Right renal pelvis (tissue), 4 donors: ENCODE data around the gene ERLEC1. TPM values are rescaled to one million over a fixed set of nuclear protein-coding genes. Genes with fewer than 3 reads are reported as not detected.
"Not testable (repeated sequence)": the region's sequence is repeated elsewhere in the genome, so short reads cannot be mapped to it uniquely, and the experiment has no call there.

Experiments used
- DNase-seq, 4 donors: peaks; one replicate each; pipeline ENCODE4 v3.0.0-alpha.2; 2013; ENCODE audit warnings: low read depth in 4 of 4, low spot score in 3 of 4, missing footprints in 1 of 4
- polyA plus RNA-seq, 4 donors: library from polyadenylated mRNA; unstranded; fragments of 120-200 nt; gene quantifications; one replicate each; pipeline ENCODE4 v1.2.1, GENCODE V29; 2013; ENCODE audit not compliant: insufficient read length in 4 of 4

The ERLEC1 gene
- polyA plus RNA-seq, 4 donors = 71.0 to 84.5 (median 80.4) TPM

DNA sequence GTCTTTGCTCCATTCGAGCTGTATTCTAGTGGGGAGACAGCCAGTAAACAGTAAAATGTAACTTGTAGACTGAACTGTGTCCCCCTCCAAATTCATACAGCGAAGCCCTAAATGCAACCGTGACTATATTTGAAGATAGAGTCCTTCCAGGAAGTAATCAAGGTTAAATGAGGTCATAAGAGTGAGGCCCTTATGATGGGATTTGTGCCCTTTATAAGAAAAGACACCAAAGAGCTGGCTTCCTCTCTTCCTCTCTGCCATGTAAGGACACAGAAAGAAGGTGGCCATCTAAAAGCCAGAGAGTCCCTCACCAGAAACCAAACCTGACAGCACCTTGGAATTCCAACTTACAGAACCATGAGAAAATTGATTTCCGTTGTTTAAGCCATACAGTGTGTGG is 41.5 kb downstream of the ERLEC1 start:
- DNase-seq = no peak

DNA sequence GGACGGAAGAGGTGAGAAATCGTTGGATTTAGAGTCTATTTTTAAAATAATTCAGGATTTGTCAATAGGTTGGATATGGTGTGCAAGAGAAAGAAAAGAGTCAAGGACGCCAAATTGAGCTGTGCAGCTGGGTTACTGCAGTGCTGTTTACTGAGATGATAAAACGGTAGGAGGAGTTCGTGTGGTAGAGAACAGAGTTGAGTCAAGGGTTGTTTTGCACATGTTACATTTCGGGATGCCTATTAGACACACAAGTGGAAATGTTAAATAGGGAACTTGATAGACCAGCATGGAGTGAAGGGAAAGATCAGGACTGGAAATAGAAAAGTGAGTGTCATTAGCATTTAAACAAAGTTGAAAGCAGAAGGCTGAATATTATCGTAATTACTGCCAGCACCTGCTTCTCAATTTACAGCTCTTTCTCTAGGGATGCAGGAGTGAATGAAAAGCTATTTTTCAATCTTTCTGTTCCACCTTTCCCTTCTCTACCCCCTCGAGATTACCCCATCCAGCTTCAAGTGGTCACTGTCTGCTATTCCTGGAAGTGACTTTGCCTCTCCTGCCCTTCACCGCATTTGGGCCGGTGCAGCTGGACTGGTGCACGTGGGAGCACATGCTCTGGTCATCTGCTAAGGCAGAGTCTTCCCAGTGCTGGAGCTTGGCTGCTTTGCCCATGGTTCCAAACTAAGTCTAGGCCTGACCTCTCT is 42.6 kb downstream of the ERLEC1 start:
- no peak for DNase-seq

DNA sequence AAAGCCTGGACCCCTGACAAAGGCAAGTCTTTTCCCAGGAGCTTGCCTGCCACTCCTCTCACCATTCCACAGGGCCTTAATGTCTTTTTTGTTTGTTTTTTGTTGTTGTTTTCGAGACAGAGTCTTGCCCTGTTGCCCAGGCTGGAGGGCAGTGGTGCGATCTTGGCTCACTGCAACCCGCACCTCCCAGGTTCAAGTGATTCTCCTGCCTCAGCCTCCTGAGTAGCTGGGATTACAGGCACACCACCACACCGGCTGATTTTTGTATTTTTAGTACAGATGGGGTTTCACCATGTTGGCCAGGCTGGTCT is 43.1 kb downstream of the ERLEC1 start:
- not testable (repeated sequence) for DNase-seq

DNA sequence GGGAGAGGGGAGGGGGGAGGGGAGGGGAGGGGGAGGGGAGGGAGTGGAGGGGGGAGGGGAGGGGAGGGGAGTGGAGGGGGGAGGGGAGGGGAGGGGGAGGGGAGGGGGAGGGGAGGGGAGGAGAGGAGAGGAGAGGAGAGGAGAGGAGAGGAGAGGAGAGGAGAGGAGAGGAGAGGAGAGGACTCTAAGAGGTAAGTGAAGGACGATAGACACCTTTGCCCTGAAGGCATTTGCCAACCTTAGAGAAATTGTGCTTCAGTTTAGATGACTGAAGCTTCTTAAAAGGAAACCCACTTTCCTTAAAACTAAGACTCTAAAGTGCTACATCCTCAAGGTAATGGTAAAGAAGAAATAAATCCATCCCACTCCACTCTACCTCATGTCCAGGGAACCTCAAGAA is 53.7 kb downstream of the ERLEC1 start:
- no peak for DNase-seq

DNA sequence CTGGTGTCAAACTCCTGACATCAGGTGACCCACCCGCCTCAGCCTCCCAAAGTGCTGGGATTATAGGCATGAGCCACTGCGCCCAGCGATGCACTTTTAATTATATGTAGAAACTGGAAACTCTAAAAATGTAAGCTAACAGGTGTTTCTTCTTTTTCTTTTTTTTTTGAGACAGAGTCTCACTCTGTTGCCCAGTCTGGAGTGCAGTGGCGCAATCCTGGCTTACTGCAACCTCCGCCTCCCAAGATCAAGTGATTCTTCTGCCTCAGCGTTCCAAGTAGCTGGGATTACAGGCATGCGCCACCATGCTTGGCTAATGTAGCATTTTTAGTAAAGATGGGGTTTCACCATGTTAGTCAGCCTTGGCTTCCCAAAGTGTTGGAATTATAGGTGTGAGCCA is 54.8 kb downstream of the ERLEC1 start:
- DNase-seq = not testable (repeated sequence)

DNA sequence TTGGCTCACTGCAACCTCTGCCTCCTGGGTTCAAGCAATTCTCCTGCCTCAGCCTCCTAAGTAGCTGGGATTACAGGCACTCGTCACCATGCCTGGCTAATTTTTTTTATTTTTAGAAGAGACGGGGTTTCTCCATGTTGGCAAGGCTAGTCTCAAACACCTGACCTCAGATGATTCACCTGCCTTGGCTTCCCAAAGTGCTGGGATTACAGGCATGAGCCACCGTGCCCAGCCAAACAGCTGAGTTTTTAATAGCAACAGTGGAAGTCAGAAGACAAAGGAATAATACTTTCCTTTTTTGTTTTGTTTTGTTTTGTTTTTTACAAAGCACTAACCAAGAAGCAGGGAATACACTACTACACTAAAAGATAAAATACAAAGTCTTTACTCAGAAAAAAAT is 56.0 kb downstream of the ERLEC1 start:
- no peak for DNase-seq

DNA sequence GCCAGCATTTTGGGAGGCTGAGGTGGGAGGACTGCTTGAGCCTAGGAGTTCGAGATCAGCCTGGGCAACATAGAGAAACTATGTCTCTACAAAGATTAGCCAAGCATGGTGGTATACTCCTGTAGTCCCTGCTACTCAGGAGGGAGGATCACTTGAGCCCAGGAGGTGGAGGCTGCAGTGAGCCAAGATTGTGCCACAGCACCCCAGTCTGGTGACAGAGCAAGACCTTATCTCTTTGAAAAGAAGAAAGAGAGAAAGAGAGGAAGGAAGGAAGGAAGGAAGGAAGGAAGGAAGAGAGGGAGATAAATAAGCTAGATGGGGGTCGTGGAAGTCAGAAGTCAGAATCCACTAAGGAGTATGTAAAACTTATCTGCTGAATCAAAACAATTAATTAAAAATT is 56.8 kb downstream of the ERLEC1 start:
- no peak for DNase-seq

DNA sequence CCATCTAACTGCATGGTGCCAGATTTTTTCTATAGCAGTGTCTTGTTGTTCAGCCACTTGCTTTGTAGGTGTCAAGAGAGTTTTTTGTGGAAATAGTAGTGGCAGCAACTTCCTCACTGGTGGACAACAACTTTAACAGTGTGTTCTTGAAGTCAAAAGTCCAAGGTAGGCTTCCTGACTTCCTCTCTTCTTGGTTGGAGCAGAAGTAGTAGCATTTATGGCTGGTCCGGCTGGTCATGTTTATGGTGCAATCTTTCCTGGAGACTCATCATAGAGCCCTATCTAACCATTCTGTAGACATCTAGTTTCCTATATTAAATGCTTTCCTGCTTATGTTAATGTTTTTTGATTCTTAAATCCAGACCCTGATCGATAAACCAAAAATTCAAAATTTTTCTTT is 61.2 kb downstream of the ERLEC1 start:
- DNase-seq = no peak

DNA sequence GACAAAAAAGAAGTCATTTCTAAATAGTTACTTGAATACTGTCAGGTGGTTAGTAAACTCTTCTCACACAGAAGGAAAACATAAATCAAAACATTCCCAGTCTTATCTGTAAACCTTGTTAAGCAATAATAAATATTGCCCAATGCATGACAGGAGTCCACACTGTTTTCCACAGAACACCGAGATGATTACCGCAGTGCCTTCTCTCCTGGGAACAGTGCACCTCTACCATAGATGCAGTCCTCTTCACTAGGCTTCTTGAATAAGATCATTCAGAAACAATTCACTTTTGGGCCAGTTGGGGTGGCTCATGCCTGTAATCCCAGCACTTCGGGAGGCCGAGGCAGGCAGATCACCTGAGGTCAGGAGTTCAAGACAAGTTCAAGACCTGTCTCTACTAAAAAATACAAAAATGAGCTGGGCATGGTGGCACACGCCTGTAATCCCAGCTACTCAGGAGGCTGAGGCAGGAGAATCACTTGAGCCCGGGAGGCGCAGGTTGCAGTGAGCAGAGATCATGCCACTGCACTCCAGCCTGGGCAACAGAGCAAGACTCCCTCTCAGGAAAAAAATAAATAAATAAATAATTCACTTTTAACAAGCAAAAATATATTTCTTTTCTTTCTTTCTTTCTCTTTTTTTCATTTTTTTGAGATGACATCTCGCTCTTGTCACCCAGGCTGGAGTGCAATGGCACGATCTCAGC is 64.4 kb downstream of the ERLEC1 start:
- DNase-seq = not testable (repeated sequence)

DNA sequence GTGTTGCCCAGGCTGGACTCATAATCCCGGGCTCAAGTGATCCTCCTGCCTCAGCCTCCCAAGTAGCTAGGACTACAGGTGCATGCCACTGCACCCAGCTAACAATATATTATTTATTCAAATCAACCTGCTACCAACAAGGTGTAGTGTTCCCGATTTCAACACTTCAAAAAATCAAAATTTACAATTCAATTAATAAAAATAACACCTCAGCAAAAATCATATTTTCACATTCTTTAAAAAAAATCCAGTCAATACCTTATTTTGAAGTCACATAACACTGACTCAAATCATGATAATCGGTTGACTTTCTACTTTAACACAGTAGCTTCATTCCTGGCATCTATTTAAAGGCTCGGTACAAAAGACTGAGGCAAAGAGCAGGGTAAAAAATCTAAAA is 65.7 kb downstream of the ERLEC1 start:
- DNase-seq = no peak

DNA sequence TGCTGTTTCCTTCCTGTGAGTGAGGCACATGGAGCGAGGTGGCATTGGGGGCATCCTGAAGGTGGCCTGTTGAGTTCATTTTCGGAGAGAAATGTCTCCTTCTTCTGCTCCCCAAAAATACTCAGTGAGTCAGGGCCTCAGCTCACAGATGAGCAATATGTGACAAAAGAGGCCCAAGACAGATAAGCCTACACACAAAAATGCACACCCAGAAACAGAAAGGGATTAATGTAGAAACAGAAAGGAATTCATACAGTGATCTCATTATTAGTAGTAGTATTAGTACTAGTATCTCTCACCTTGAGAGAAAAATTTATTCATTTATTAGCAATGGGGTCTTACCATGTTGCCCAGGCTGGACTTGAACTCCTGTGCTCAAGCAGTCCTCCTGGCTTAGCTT is 67.8 kb downstream of the ERLEC1 start:
- no peak for DNase-seq

DNA sequence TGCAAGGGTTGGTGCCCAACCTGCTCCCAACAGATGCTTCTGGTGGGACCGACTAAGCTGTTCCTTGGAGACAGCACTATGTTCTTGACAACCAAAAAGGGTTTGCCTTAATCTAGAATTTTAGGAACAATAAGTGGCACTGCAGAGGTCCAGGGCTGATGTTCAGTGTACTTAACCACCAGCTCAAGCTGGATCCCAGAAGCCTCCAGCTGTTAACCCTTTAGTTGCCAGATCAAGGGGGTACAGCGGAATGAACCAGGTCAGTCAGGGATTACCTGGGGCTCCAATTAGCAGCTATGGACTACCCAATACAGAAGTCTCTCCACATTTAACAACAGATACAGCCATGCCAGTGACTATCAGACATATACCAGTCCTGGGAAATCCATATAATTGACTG is 69.4 kb downstream of the ERLEC1 start:
- no peak for DNase-seq

DNA sequence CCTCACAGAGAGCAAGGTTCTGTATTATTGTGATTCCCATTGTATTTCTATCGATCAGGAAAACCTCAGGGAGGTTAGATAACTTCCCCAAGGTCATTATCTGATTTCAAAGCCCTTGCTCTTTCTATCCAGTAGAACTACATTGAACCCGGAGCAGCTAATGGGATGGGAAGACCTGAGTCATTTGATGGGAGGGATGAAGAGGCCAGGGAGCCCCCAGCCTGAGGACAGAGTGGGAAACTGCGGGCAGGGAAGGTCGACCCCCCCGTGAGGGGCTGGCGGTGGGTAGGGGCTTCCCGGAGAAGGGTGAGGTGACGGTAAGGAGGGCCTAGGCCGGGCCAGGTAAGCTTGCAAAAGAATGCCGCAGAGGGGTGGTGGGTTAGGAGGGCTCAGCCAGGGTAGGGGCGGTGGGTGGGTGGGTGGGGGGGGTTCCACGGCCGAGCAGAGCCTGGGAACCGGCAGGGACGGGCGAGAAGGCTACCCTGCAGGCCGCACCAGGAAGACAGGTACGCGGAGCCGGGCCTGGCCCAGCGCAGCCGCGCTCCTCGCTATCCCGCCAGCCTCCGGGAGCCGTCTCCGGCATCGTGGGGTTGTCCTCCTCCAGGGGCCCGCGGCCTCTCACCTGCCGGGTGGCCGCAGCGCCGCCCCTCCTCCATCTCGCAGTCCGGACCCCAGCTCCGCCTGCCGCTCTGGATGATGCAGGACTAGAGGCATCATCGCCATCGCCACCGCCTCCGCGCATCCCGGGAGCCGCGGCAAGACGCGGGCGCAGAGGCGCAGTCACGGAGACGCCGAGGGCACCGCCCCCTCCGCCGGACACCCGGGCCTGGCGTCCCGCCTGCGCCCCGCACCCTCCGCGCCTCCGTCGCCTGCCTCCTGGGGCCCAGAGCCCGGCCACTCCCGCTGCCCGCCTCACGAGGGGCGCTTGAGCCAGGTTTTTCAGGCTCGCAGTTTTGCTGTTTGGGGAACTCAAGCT is 72.7 kb downstream of the ERLEC1 start, which contains the start of gene GPR75:
TSS of gene GPR75 (minus strand) at position 762 of the 976 bp plus-strand sequence. CDS start 5,211 bp downstream, outside the sequence.
- DNase-seq = peak in 3 of 4 donors; percentile 8 to 27 (median 16)

DNA sequence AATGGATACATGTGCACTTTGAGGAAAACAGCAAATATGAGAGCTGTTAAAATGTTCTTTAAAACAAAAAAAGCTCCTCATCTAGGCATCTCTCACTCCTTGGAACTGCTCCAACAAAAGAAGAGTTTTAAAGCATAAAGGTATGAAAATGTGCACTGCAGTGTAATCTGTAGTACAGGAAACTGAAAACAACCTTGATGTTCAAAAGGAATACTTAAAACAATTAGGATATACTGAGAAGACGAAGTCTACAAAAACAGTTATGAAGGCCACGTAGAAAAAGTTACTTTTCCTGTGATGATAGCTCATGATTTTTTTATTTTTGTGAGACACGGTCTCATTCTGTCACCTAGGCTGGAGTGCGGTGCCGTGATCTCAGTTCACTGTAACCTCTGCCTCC is 75.0 kb downstream of the ERLEC1 start:
- no peak for DNase-seq

DNA sequence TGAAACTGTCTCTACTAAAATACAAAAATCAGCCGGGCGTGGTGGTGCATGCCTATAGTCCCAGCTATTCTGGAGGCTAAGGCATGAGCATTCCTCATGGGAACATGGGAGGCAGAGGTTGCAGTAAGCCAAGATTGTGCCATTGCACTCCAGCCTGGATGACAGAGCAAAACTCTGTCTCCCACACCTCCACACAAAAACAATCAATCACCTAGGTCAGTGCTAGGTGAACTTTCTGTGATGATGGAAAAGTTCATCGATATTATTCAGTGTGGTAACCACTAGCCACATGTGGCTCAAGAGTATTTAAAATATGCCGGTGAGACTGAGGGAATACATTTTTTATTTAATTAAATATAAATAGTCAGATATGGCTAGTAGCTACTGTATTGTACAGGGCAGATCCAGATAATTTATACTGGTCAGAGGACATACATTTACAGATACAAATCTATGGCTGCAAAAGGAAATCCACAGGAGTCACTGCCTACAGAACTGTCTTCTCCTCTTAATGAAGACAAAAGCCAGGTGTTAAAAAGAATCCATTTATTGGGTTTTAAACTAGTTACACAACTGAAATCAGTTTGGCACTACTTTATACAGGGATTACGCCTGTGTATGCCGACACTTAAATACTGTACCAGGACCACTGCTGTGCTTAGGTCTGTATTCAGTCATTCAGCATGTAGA is 76.8 kb downstream of the ERLEC1 start:
- DNase-seq = no peak

DNA sequence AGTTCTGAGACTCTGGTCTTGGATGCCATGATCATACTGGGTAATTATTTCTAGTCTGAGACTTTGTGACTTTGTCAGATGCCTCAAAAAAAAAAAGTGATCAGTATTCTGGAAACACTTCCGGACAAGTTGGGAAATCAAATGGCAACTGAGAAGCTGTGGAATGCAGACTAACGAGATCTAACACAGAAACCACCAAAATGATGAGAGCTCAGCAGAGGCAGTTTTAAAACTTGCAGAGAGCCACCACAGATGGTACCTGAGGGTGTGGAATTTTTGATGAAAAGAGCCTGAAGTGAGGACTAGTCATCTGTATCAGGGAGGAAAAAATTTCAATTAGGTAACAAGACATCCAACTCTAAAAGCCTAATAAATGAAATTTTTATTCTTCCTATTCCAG is 78.4 kb downstream of the ERLEC1 start:
- no peak for DNase-seq

DNA sequence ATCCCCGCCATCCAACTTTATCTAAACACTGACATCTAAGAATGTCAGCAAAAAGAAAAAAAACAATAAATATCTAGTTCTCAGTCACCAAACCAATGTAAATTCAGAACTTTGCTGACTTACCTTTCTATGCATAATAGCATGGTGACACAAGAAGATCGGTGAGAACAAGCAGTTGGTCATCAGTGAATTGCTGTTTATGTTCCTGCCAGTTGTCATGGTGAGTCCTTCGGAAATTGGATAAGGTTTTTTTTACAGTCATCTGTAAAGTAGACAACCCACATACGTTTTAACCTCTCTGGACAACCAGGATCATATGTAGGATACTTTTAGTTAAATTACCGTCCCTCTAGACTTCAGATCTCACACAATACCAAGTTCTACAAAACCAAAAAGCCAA is 79.1 kb downstream of the ERLEC1 start:
- DNase-seq = no peak

DNA sequence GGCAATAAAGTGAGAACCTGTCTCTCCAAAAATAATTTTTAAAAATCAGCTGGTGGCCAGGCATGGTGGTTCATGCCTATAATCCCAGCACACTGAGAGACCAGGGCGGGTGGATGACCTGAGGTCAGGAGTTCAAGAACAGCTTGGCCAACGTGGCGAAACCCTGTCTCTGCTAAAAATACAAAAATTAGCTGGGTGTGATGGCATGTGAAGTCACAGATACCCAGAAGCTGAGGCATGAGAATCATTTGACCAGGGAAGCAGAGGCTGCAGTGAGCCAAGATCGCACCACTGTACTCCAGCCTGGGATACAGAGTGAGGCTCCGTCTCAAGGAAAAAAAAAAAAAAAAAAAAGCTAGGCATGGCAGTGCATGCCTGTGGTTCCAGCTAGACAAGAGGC is 80.3 kb downstream of the ERLEC1 start:
- DNase-seq = no peak

DNA sequence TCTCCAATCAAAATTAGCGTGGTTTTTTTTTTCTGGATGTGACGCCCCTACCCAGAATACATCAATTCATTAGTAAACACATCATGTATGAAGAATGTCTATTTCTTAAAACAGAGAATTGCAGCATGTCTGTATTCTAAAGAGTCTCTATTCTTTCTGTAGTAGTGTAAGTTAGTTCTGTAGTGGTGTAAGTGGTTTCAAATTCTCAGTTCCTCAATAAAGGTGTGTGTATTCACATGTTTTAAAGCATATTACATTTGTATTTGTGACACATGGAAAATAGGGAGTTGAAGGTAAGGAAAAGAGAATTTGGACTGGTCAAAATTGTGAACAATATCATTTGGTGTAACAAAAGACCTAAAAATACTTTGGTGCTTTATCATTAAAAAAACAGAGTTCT is 80.9 kb downstream of the ERLEC1 start:
- DNase-seq = no peak
